Gastroesophageal sphincter (tissue), 3 donors: ENCODE data around the gene TMEM138.

Experiments used
- EP300 ChIP-seq: sonication (generic); formaldehyde crosslinking; IDR thresholded peaks from one replicate; pipeline ENCODE4 v1.6.1; 2017; ENCODE audit warnings: antibody characterized with exemption, mild to moderate bottlenecking
- POLR2A ChIP-seq, 2 donors: fragments of 450-650 bp; IDR thresholded peaks; one replicate each; pipeline ENCODE4 v1.6.1; 2017; ENCODE audit warnings: antibody characterized with exemption in 2 of 2, mild to moderate bottlenecking in 2 of 2, moderate library complexity in 1 of 2
- TF ChIP-seq, protein P1 (sequence below), 4 experiments: fragments of 200-600 bp in 2 of 4; fragments of 450-650 bp in 2 of 4; sonication (generic) in 1 of 4; IDR thresholded peaks; one replicate each; pipeline ENCODE4 v1.5.1; 2017 to 2019; ENCODE audit warnings: antibody characterized with exemption in 4 of 4, mild to moderate bottlenecking in 2 of 4, moderate library complexity in 2 of 4

DNA sequence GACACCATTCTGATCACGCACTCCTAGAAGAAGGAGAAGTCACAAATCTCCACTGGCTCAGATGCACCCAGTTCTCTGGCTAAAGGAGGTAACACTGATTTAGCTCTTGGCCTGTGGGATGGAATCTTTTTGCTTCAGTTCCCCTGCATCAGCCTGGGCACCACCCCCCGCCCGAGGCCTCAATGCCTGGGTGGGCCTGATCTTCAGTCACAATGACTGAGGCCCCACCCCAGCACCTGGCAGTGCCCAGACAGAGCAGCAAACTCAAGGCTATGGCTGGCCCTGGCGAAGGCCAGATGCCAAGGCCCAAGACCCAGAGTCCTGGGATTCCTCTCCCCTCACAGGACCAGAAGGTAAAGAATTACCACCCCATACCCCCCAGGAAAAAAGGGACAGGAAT is 5.5 kb upstream of the TMEM138 start:
- TF ChIP-seq EP300 (no peak), POLR2A (IDR thresholded peaks at IDR 0.05) (no peak)
- TF ChIP-seq, protein P1, sequence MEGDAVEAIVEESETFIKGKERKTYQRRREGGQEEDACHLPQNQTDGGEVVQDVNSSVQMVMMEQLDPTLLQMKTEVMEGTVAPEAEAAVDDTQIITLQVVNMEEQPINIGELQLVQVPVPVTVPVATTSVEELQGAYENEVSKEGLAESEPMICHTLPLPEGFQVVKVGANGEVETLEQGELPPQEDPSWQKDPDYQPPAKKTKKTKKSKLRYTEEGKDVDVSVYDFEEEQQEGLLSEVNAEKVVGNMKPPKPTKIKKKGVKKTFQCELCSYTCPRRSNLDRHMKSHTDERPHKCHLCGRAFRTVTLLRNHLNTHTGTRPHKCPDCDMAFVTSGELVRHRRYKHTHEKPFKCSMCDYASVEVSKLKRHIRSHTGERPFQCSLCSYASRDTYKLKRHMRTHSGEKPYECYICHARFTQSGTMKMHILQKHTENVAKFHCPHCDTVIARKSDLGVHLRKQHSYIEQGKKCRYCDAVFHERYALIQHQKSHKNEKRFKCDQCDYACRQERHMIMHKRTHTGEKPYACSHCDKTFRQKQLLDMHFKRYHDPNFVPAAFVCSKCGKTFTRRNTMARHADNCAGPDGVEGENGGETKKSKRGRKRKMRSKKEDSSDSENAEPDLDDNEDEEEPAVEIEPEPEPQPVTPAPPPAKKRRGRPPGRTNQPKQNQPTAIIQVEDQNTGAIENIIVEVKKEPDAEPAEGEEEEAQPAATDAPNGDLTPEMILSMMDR (IDR thresholded peaks at IDR 0.05) = no peak
